ENCODE measurements around the gene MCF2L2.

The MCF2L2 gene

DNA sequence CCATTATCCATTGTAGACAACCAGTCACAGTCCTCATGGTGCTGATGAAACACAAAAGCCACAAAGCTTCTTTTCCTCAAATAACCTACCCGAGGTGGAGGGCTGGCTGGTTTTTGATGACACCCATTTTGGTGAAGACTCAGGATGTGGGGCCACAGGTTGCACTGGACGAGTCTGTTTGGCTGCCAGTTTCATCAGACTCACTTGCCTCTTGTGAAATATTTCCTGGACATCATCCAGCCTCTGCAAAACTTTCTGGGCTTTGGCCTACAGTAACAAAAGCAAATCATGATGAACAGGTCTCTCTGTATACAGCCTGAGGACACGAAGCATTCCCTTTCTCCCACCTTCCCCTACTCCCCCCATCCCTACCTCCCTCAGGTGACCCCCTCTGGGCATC, 133.2 kb downstream of the MCF2L2 start:
- no peak overlapping the region for H3K4me3 ChIP-seq (ENCODE audit: low read depth, low read length)
- TF ChIP-seq, protein P1, sequence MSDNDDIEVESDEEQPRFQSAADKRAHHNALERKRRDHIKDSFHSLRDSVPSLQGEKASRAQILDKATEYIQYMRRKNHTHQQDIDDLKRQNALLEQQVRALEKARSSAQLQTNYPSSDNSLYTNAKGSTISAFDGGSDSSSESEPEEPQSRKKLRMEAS (IDR thresholded peaks at IDR 0.05; ENCODE audit: low read depth, low read length): peak; percentile 27; the same call in 1 of the 2 replicates
- no peak for TF ChIP-seq POLR2A (IDR thresholded peaks at IDR 0.05; ENCODE audit: extremely low read depth, insufficient read length)
- DNase-seq (ENCODE audit: low read depth): peak; percentile 93

DNA sequence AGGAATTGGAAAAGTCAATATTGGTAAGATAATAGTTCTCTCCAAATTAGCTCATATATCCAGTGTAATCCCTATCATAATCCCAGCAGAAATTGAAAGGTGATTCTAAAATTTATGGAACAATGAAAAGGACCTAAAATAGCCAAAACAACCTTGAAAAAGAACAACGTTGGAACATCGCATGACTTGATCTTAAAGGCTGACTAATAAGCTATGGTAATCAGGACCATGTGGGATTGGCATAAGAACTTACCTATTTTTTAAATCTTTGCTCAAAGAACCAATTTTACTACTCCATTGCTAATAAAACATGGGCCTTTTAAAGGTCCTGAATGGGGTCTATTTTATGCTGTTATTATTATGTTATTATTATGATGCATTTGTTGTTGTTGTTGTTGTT, 134.5 kb downstream of the MCF2L2 start:
- H3K4me3 ChIP-seq (ENCODE audit: low read depth, low read length): no peak overlapping the region
- no peak for TF ChIP-seq POLR2A (IDR thresholded peaks at IDR 0.05; ENCODE audit: extremely low read depth, insufficient read length)
- TF ChIP-seq, protein P1 (IDR thresholded peaks at IDR 0.05; ENCODE audit: low read depth, low read length): no peak
- TF ChIP-seq, protein P2, sequence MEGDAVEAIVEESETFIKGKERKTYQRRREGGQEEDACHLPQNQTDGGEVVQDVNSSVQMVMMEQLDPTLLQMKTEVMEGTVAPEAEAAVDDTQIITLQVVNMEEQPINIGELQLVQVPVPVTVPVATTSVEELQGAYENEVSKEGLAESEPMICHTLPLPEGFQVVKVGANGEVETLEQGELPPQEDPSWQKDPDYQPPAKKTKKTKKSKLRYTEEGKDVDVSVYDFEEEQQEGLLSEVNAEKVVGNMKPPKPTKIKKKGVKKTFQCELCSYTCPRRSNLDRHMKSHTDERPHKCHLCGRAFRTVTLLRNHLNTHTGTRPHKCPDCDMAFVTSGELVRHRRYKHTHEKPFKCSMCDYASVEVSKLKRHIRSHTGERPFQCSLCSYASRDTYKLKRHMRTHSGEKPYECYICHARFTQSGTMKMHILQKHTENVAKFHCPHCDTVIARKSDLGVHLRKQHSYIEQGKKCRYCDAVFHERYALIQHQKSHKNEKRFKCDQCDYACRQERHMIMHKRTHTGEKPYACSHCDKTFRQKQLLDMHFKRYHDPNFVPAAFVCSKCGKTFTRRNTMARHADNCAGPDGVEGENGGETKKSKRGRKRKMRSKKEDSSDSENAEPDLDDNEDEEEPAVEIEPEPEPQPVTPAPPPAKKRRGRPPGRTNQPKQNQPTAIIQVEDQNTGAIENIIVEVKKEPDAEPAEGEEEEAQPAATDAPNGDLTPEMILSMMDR (IDR thresholded peaks at IDR 0.05; ENCODE audit: low read depth, low read length): no peak
- no peak for TF ChIP-seq MYC (IDR thresholded peaks at IDR 0.05; ENCODE audit: low read depth, low read length)

DNA sequence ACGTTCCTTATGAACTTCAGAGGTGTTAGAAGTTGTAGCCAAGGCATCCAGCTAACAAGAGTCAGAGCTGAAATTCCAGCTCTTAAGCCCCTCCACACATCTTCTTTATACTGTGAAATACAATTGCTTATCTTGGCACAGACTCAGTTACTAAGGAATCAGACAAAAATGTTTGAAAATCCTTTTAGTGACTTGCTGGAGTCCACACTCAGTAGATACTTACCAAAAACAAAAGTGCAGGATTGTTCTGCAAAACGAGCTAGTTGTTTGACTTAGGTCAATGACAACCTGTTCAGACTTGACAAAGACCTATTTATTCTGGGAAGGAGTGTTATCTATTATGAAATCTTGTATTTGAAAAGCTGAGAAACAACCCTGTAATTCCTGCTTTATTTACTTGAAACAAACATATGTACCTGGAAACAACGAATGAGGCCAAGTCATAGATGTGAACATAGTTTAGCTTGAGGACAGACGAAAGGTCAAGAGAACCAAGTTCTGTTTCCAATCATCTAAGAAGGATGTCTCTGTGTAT, 136.9 kb downstream of the MCF2L2 start:
- no peak for DNase-seq (ENCODE audit: low read depth)
- no peak overlapping the region for H3K4me3 ChIP-seq (ENCODE audit: low read depth, low read length)
- TF ChIP-seq POLR2A (IDR thresholded peaks at IDR 0.05; ENCODE audit: extremely low read depth, insufficient read length) (no peak), MYC (IDR thresholded peaks at IDR 0.05; ENCODE audit: low read depth, low read length) (no peak)
- TF ChIP-seq, protein P2 (IDR thresholded peaks at IDR 0.05; ENCODE audit: low read depth, low read length): no peak
- TF ChIP-seq, protein P1 (IDR thresholded peaks at IDR 0.05; ENCODE audit: low read depth, low read length): no peak

More for the DNA sequence above, 134.5 kb downstream of the MCF2L2 start:
- DNase-seq (ENCODE audit: low read depth): no peak

DNA sequence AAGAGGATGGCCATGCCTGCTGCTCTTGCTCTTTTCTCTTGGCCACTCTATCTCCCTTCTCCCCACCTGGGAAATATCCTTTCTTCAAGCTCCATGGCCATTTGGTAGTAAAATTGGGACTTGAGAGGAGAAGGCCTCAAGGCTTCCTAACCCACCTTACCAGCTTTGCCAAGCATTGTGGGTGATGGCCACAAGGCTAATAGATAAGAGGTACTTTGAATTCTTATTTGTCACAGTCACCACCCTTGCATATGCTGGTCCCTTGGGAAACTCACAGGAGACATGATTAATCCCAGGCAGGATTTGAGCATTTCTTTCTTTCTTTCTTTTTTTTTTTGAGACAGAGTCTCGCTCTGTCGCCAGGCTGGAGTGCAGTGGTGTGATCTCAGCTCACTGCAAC, 138.2 kb downstream of the MCF2L2 start:
- no peak for DNase-seq (ENCODE audit: low read depth)
- H3K4me3 ChIP-seq (ENCODE audit: low read depth, low read length): no peak overlapping the region
- TF ChIP-seq, protein P1 (IDR thresholded peaks at IDR 0.05; ENCODE audit: low read depth, low read length): no peak
- TF ChIP-seq POLR2A (IDR thresholded peaks at IDR 0.05; ENCODE audit: extremely low read depth, insufficient read length): no peak

DNA sequence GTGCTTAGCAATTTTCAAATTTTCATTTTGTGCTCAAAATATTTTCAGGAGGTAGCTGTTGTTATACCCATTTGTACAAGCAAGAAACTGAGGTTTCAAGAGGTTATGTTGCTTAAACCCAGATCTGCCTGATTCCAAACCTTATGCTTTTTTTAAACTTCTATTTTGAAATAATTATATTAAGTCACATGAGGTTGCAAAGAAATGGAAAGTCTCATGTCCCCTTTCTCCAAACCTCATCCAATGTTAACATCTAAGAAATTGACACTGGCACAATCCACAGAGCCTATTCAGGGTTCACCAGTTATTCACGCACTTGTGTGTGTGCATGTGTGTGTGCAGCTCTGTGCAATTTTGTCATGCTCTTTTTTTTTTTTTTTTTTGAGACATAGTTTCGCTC, 140.3 kb downstream of the MCF2L2 start:
- DNase-seq (ENCODE audit: low read depth): no peak
- TF ChIP-seq, protein P2 (IDR thresholded peaks at IDR 0.05; ENCODE audit: low read depth, low read length): no peak
- TF ChIP-seq, protein P1 (IDR thresholded peaks at IDR 0.05; ENCODE audit: low read depth, low read length): no peak
- TF ChIP-seq POLR2A (IDR thresholded peaks at IDR 0.05; ENCODE audit: extremely low read depth, insufficient read length): no peak
- no peak for TF ChIP-seq MYC (IDR thresholded peaks at IDR 0.05; ENCODE audit: low read depth, low read length)
- H3K4me3 ChIP-seq (ENCODE audit: low read depth, low read length): no peak overlapping the region

DNA sequence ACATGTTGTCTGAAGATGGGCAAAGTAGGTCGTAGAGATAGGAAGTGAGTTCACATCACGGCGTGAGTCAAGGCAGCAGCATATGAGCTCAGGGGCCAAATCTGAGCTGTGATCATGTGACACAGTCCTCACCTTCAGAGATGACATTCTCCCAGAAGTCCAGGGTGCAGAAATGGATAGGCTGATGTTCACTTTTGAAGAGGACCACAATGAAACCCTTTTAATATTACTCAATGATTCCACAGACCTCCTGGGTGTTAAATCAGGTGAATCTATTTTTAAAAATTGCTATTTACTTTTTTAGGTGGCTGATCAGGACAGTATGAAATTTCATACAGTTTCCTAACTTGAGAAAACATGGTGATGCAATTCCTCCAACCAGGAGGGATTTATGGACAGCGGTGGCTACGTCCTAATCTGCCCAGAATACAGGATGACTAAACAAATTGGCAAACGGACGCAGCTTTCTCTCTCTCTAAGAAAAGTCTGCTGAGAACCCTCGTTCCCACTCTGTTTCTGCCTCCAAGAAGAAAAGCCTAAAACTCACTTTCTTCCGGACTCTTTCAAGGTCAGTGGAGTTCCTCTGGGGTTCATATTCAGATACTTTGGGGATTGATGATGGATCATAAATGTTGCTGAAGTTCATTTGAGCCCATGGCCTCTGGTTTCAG, 141.0 kb downstream of the MCF2L2 start:
- peak; percentile 42 for DNase-seq (ENCODE audit: low read depth)
- TF ChIP-seq POLR2A (IDR thresholded peaks at IDR 0.05; ENCODE audit: extremely low read depth, insufficient read length) (no peak), MYC (IDR thresholded peaks at IDR 0.05; ENCODE audit: low read depth, low read length) (no peak)
- TF ChIP-seq, protein P2 (IDR thresholded peaks at IDR 0.05; ENCODE audit: low read depth, low read length): no peak
- TF ChIP-seq, protein P1 (IDR thresholded peaks at IDR 0.05; ENCODE audit: low read depth, low read length): no peak
- no peak overlapping the region for H3K4me3 ChIP-seq (ENCODE audit: low read depth, low read length)

Data from NB4 (cell line).